T-helper 2 cell treated with Interferon-gamma antibody and Interleukin-4, amounts not matched to agents 5 μg/mL and 100 μg/mL, for 36 hours (primary cell): Measurements from ENCODE around the gene TOR2A.

Experiments
- DNase-seq: peaks from one replicate; pipeline ENCODE4 v3.0.0; 2021; ENCODE audit warnings: low spot score
- H3K27ac Mint-ChIP-seq: one replicate; pipeline ENCODE4 v1.8.0; 2021; ENCODE audit warnings: mild to moderate bottlenecking, mixed read lengths
- H3K27me3 Mint-ChIP-seq: one replicate; pipeline ENCODE4 v1.8.0; 2021; ENCODE audit warnings: low read depth, mixed read lengths
- H3K36me3 Mint-ChIP-seq: one replicate; pipeline ENCODE4 v1.8.0; 2021; ENCODE audit warnings: low read depth, mixed read lengths
- H3K4me1 Mint-ChIP-seq: one replicate; pipeline ENCODE4 v1.8.0; 2021; ENCODE audit warnings: low read depth, mixed read lengths
- H3K4me3 Mint-ChIP-seq: one replicate; pipeline ENCODE4 v1.8.0; 2022; ENCODE audit warnings: mild to moderate bottlenecking, moderate library complexity, mixed read lengths
- H3K9me3 Mint-ChIP-seq: one replicate; pipeline ENCODE4 v1.8.0; 2021; ENCODE audit warnings: mixed read lengths

Gene TOR2A

DNA sequence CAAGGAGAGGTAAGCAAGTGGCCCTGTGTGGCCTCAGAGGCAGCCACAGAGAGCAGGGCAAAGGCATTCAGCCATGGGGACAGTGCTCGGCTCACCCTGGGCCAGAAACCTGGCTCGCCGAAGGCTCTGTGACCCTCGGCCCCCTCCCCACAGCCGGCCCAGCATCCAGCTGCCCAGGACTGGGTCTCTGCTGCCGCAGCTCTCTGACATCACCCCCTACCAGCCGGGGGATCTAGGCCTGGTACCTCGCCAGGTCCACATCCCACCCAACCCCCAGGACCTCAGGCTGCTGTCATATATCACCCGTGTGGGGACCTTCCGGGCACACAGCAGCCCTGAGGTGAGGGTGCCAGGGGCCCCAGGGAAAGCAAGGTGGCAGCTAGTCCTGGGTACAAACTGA lies 22.2 kb downstream of the TOR2A start:
- Mint-ChIP-seq H3K27ac (no peak overlapping the region), H3K36me3 (no peaks in the 10 kb centered on the region)

DNA sequence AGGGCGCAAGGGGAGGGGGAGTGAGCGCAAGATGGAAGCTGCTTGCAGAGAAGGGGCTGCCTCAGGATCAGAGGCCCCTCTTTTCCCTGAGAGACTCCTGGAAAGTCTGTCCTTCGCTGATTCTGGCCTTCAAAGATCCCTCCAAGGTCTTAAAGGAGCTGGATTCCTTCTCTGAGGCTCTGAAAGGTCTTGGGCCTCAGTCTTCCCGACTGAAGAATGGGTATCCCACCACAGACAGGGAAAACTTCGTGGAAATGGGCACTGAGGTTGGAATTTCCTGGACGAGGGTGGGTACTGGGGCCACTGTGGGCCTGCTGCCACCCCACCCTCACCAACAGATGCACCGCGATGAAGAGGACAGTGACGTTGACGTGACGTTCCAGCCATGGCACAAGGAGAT lies 22.7 kb downstream of the TOR2A start:
- no peaks in the 10 kb centered on the region for H3K27me3 Mint-ChIP-seq
- no peak for DNase-seq
- H3K27ac Mint-ChIP-seq = no peak overlapping the region
- no peaks in the 10 kb centered on the region for H3K36me3 Mint-ChIP-seq
- H3K4me1 Mint-ChIP-seq = peaks cover 25% of the 10 kb centered on the region
- H3K9me3 Mint-ChIP-seq = peaks cover 3% of the 10 kb centered on the region
- no peak overlapping the region for H3K4me3 Mint-ChIP-seq

More for the DNA sequence above, 22.2 kb downstream of the TOR2A start:
- H3K4me3 Mint-ChIP-seq = no peak overlapping the region
- no peaks in the 10 kb centered on the region for H3K27me3 Mint-ChIP-seq
- peaks cover 3% of the 10 kb centered on the region for H3K9me3 Mint-ChIP-seq
- peaks cover 21% of the 10 kb centered on the region for H3K4me1 Mint-ChIP-seq
- no peak for DNase-seq

DNA sequence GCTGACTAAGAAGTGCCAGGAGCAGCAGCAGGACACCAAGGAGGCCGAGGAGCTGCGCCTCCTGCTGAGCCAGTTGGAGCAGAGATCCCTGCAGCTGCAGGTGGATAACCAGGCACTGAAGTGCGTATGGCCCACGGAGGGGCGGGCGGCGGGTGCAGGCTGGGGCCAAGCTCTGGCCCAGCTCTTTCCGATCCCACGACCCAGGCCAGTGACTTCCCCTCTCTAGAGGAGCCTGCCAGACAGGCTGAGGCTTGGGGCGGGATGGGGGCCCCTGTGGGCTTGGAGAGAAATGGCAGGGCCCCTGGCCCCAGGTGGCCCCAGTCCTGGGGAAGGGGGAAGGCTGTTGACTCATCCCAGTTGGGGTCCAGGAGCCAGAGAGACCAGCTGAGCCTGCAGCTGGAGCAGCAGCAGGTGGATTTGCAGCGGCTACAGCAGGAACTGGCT lies 23.2 kb downstream of the TOR2A start:
- Mint-ChIP-seq H3K36me3 (no peaks in the 10 kb centered on the region), H3K4me1 (peaks cover 25% of the 10 kb centered on the region), H3K4me3 (no peak overlapping the region), H3K9me3 (peaks cover 3% of the 10 kb centered on the region), H3K27me3 (no peaks in the 10 kb centered on the region), H3K27ac (no peak overlapping the region)
- no peak for DNase-seq

DNA sequence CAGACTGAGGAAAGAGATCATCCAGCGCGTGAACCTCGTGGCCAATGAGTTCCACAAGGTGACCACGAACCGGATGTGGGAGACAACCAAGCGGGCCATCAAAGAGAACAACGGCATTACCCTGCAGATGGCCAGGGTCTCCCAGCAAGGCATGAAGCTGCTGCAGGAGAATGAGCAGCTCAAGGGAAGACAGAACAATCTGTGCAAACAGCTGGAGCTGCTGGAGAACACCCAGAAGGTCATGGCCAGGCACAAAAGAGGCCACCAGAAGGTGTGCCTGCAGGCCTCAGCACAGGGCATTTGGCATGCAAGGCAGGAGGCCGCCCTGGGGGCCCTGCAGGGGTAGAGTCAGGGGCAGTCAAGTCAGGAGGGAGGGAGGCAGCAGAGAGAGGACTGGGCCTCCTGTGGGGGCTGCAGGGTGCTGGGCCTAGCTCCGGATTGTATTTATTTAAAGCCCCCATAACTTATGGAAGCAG lies 23.8 kb downstream of the TOR2A start:
- Mint-ChIP-seq H3K4me1 (peaks cover 24% of the 10 kb centered on the region), H3K27ac (no peak overlapping the region), H3K4me3 (peak overlapping the region; percentile 40), H3K36me3 (no peaks in the 10 kb centered on the region), H3K9me3 (peaks cover 3% of the 10 kb centered on the region), H3K27me3 (no peaks in the 10 kb centered on the region)
- DNase-seq = peak; percentile 13

DNA sequence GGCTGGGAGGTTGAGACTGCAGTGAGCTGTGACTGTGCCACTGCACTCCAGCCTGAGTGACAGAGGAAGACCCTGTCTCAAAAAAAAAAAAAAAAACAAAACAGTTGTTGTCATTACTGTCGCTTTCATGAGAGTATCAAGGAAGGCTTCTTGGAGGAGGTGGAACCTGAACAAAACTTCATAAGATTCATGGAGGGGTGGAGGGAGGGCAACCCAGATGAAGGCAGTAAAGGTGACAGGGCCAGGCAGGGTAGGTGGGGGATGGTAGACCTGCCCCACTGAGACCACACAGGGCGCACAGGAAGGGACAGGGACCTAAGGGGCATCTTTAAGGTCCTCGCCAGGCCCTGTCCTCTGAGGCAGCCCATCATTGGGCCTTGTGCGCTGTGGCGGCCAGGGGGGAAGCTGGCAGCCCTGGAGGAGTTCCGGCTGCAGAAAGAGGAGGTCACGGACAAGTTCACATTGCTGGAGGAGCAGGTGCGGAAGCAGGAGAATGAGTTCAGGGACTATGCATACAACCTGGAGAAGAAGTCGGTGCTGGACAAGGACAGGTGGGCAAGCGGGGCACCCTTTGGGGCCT lies 24.8 kb downstream of the TOR2A start:
- Mint-ChIP-seq H3K27me3 (no peaks in the 10 kb centered on the region), H3K4me3 (no peak overlapping the region)

DNA sequence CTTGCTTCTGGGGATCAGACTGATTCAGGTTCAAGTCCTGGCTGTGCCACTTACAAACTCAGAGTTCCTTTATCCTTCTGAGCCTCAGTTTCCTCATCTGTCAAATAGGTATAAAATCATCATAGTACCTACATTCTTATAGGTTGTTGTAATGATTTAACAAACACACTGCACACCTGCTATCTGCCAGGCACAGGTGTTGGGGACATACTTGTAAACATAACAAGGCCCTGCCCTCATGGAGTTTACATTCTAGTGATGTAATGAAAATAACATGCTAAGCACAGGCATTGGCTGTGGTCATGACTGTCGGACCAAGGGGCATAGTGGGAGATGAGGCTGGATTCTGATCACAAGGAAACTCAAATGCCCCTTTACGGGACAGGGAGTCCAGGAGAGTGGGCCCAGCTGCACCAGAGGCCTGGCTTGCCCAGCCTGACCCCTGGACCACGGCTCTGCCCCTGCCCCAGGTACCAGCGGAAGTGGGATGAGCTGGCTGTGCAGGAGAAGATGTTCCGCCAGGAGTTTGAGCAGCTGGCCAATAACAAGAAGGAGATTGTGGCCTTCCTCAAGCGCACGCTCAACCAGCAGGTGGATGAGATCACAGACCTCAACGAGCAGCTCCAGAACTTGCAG lies 26.0 kb downstream of the TOR2A start:
- Mint-ChIP-seq H3K4me1 (peaks cover 20% of the 10 kb centered on the region), H3K27ac (no peak overlapping the region), H3K27me3 (no peaks in the 10 kb centered on the region), H3K36me3 (no peaks in the 10 kb centered on the region), H3K4me3 (no peak overlapping the region), H3K9me3 (peaks cover 3% of the 10 kb centered on the region)
- DNase-seq = no peak

More for the DNA sequence above, 24.8 kb downstream of the TOR2A start:
- Mint-ChIP-seq H3K4me1 (peaks cover 20% of the 10 kb centered on the region), H3K36me3 (no peaks in the 10 kb centered on the region), H3K27ac (peak overlapping the region; percentile 34), H3K9me3 (peaks cover 3% of the 10 kb centered on the region)
- no peak for DNase-seq

DNA sequence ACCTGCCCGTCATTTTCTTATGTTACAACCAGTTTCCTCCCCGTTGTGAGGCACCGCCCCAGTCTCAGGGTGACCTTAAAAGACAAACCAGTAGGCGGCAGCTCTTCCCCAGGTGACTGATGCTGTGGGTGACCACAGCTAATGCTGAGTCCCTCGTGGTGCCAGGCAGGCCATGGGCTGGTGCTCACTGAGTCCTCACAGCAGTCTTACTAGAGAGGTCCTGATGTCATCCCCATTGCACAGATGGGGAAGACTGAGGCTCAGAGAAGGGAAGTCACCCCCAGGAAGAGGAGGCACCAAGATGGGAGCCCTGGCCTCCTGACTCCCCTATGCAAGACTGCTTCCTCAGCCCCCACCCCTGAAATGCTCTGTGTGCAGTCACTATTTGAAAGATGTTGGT lies 27.3 kb downstream of the TOR2A start:
- H3K36me3 Mint-ChIP-seq = no peaks in the 10 kb centered on the region
- peak; percentile 12 for DNase-seq
- H3K9me3 Mint-ChIP-seq = peaks cover 3% of the 10 kb centered on the region
- no peaks in the 10 kb centered on the region for H3K27me3 Mint-ChIP-seq
- peaks cover 20% of the 10 kb centered on the region for H3K4me1 Mint-ChIP-seq
- H3K4me3 Mint-ChIP-seq = no peak overlapping the region
- H3K27ac Mint-ChIP-seq = no peak overlapping the region

DNA sequence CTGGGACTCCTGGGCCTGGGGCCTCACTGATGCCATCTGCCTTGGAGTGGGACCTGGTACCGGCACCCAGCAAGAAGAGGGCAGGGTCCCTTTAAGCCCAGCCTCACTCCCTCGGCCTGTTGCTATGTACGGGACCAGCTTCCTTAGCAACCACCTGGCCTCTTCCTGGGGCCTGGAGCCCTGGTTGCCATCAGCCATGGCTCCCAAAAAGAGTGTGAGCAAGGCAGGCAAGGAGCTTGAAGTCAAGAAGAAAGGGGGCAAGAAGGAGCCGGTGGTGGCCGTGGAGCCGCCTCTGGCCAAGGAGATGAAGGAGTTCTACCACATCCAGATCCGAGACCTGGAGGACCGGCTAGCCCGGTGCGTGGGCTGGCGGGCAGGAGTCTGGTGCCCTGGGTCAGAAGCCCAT lies 28.3 kb downstream of the TOR2A start, which contains the start of gene CFAP157:
Gene CFAP157, plus strand, starts transcription at position 153 of the 406 bp plus-strand sequence. Its CDS starts 44 bp downstream, at position 197.
- Mint-ChIP-seq H3K4me1 (peaks cover 20% of the 10 kb centered on the region), H3K4me3 (no peak within 1 kb of the TSS), H3K27ac (no peak within 1 kb of the TSS), H3K27me3 (no peaks in the 10 kb centered on the region), H3K9me3 (peaks cover 3% of the 10 kb centered on the region), H3K36me3 (no peaks in the 10 kb centered on the region)
- DNase-seq = no peak

DNA sequence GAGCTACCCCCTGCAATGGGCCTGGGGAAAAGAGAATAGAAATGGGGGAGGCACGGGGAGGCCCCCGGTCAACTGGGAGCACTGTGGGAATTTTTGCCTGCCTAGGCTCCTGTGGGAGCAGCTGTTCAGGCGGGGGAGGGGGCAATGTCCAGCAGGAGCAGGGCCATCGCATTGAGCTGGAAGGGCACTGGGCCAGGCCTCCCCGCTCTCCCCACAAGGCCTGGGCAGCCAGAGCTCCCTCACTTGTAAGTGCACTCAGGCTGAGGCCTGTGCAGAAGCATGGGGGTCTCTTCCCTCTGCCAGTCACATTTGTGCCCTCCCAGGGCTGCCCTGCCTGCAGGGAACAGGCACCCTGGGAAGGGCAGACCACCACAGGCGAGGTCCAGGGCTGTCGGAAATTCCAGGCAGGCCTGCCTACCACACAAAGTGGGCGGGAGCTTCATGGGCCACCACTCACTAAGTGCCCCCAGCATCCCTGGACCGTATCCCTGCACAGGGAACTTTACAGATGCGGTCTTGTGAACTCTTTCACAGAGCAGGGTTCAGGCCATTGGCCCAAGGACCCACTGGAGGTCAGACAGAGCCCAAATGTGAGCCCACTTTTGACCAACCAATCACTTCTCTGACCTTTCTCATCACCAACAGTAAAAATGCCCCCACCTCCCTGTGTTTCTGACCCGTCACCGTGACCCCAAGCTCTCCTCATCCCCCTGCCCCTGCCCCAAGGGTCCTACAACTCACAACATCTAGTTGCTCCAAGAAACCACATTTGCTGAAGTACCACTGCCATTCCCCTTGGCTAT lies 29.3 kb downstream of the TOR2A start:
- DNase-seq = no peak
- H3K4me1 Mint-ChIP-seq = peaks cover 10% of the 10 kb centered on the region
- no peak overlapping the region for H3K27ac Mint-ChIP-seq

DNA sequence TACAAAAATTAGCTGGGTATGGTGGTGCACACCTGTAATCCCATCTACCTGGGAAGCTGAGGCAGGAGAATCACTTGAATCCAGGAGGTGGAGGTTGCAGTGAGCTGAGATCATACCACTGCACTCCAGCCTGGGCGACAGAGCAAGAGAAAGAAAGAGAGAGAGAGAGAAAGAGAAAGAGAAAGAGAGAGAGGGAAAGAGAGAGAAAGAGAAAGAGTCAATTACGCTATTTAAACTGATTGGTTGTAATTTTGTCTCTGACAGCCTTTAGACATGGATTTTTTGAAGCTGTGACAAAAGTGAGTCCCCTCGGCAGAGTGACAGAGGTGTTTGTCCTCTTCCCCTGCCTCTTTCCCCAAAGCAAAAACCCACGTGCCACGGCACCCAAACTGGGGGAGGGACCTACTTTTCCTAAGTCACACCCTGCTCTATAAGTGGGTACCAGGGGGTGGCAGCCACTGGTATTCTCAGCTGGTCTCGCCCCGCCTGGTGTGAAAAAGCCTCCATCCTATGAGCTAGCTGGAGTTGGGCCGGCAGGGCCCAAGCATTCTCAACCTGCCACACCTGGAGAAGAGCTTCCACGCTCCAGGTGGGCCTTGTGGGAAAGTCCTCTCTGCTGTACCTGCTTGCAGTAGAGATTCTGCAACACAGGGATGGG lies 31.7 kb downstream of the TOR2A start:
- Mint-ChIP-seq H3K27ac (no peak overlapping the region), H3K27me3 (no peaks in the 10 kb centered on the region), H3K4me1 (peaks cover 15% of the 10 kb centered on the region)

More for the DNA sequence above, 29.3 kb downstream of the TOR2A start:
- Mint-ChIP-seq H3K27me3 (no peaks in the 10 kb centered on the region), H3K9me3 (peaks cover 3% of the 10 kb centered on the region), H3K36me3 (no peaks in the 10 kb centered on the region), H3K4me3 (no peak overlapping the region)

DNA sequence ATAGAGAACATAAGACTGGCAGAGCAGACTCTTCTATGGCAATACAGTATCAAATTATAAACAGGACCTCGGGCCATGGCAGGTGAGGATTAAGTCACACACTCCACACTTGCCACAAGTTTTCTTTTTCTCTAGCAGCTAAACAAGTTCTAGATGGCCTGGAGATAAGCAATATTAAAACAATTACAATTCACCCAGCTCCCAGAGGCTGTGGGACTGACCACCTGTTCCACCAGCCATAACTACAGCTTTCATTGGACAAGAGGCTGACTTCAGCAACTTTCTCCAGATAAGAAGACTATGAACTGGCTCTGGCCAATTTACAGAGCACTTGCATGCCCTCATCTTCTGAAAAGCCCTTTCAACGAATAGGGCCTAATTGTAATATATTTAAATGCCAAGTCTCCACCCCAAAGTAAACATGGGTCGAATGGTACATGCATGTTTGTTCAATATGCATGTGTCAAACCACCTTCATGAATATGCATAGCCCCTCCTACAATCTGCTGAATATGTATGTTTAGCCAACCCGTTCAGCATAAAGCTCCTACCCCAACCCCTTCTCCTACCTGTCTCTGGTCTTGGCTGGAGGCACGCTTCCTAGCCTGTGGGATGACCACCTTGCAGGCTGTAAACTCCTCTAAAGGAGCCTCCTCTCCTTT lies 34.4 kb downstream of the TOR2A start:
- Mint-ChIP-seq H3K4me3 (no peak overlapping the region), H3K27ac (no peak overlapping the region), H3K36me3 (peaks cover 2% of the 10 kb centered on the region), H3K4me1 (peaks cover 10% of the 10 kb centered on the region), H3K9me3 (no peaks in the 10 kb centered on the region), H3K27me3 (no peaks in the 10 kb centered on the region)
- no peak for DNase-seq

More for the DNA sequence above, 31.7 kb downstream of the TOR2A start:
- no peak overlapping the region for H3K4me3 Mint-ChIP-seq
- H3K9me3 Mint-ChIP-seq = peaks cover under 1% of the 10 kb centered on the region
- DNase-seq = no peak
- no peaks in the 10 kb centered on the region for H3K36me3 Mint-ChIP-seq

DNA sequence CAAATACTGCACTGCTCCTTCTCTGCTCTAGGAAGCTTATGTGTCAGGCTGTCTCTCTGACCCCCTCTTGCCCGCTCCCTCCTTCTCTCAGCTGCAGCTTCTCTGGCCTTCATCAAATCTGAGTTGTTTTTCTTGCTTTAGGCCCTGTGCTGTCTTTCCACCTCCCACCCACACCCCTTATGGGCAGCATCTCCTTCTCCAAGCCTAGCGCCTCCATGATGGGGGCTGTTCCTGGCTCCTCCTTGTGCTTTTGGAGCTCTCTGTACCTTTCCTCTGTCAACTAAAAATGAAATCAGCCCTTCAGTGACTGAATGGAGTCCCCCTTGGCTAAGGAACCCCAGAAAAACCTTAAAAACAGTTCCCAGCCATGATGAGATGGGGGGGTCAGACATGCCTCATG lies 35.0 kb downstream of the TOR2A start:
- no peak overlapping the region for H3K27ac Mint-ChIP-seq
- DNase-seq = no peak
- peaks cover 2% of the 10 kb centered on the region for H3K36me3 Mint-ChIP-seq
- H3K4me1 Mint-ChIP-seq = peaks cover 10% of the 10 kb centered on the region
- H3K4me3 Mint-ChIP-seq = peak overlapping the region; percentile 72
- no peaks in the 10 kb centered on the region for H3K9me3 Mint-ChIP-seq
- H3K27me3 Mint-ChIP-seq = no peaks in the 10 kb centered on the region

DNA sequence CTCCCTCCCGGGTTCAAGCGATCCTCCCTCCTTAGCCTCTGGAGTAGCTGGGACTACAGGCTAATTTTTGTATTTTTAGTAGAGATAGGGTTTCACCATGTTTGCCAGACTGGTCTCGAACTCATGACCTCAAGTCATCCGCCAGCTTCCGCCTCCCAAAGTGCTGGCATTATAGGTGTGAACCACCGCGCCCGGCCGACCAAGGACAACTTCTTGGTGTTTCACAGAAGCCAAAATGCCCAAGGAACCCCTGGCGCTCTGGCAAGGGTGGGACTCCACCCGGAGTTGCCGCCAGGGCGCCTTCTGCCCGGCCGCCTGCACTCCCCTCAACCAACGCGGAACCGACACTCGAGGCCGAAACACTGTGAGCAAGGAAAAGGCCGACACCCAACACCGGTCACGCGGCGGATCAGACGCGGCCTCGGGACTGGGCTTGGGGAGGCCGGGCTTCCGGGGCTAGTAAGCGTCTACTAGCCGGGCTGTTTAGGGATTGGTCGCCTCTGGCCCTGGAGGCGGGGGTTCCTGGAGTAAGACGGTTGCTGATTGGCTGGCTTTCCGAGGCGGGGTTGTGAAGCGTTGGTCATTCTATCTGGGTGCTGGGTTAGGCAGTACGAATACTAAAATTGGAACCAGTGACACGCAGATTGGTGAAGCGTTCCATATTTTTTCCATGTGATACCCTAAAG lies 36.0 kb downstream of the TOR2A start:
- peaks cover 2% of the 10 kb centered on the region for H3K36me3 Mint-ChIP-seq
- H3K9me3 Mint-ChIP-seq = no peaks in the 10 kb centered on the region
- H3K27ac Mint-ChIP-seq = peak overlapping the region; percentile 67
- peak overlapping the region; percentile 72 for H3K4me3 Mint-ChIP-seq
- DNase-seq = peak; percentile 86
- H3K4me1 Mint-ChIP-seq = peaks cover 10% of the 10 kb centered on the region
- no peaks in the 10 kb centered on the region for H3K27me3 Mint-ChIP-seq
